Esophagus (tissue), 2 donors: ENCODE data around the gene CADM4. TPM values are rescaled to one million over a fixed set of nuclear protein-coding genes. Genes with fewer than 3 reads are reported as not detected.
A peak's percentile ranks its signal among the peaks of the same experiment; 100 is the strongest.
"Not testable (repeated sequence)": the region's sequence is repeated elsewhere in the genome, so short reads cannot be mapped to it uniquely, and the experiment has no call there.

Experiments used
- H3K27ac ChIP-seq, 2 donors: one replicate each; pipeline ENCODE4 v1.5.1; 2013; ENCODE audit warnings: low read depth in 2 of 2, mild to moderate bottlenecking in 2 of 2, inconsistent platforms in 1 of 2, low read length in 1 of 2, moderate library complexity in 1 of 2
- H3K27me3 ChIP-seq, 2 donors: one replicate each; pipeline ENCODE4 v1.6.1; 2013; ENCODE audit warnings: low read length in 2 of 2, control low read depth in 1 of 2, mild to moderate bottlenecking in 1 of 2; ENCODE audit not compliant: insufficient read depth in 2 of 2, control insufficient read depth in 1 of 2
- H3K36me3 ChIP-seq, 2 donors: one replicate each; pipeline ENCODE4 v1.6.1; 2013; ENCODE audit warnings: low read length in 1 of 2; ENCODE audit not compliant: control insufficient read depth in 2 of 2, insufficient read depth in 2 of 2
- H3K4me1 ChIP-seq, 2 donors: one replicate each; pipeline ENCODE4 v1.6.1; 2013; ENCODE audit warnings: low read length in 1 of 2; ENCODE audit not compliant: control insufficient read depth in 2 of 2, insufficient read depth in 2 of 2
- H3K4me3 ChIP-seq, 2 donors: one replicate each; pipeline ENCODE4 v1.5.1; 2013; ENCODE audit warnings: low read length in 2 of 2, mild to moderate bottlenecking in 2 of 2, low read depth in 1 of 2, moderate library complexity in 1 of 2
- H3K9me3 ChIP-seq, 2 donors: one replicate each; pipeline ENCODE4 v1.6.1; 2013; ENCODE audit warnings: mild to moderate bottlenecking in 2 of 2, low read depth in 1 of 2, low read length in 1 of 2, moderate library complexity in 1 of 2; ENCODE audit not compliant: control insufficient read depth in 2 of 2, insufficient read depth in 1 of 2
- WGBS, 2 donors: extraction: QIAGEN DNeasy Blood & Tissue Kit; methylation state at CpG; one replicate each; pipeline ENCODE4 v1.1.7; 2013; 5-methylcytosine and 5-hydroxymethylcytosine counted together
- polyA plus RNA-seq, 2 donors: library from polyadenylated mRNA; stranded (reverse); fragments of 200-250 nt; gene quantifications; one replicate each; pipeline ENCODE4 v1.2.3, GENCODE V29; 2013
- donor health status: healthy with polysubstance abuse.
- donor health status: Bipolar disorder and iron deficiency.

CADM4 gene
- polyA plus RNA-seq = 10 to 100 TPM in 1 of 2 donors, 1 to 10 TPM in 1; 9.7 to 21.7 TPM

- H3K27ac ChIP-seq = peak within 1 kb of the TSS; percentile 11 to 79
- H3K27me3 ChIP-seq = no peaks in the 10 kb centered on the region
- no peaks in the 10 kb centered on the region for H3K36me3 ChIP-seq
- WGBS, 2 donors = 1 to 2% methylated on average over 44 to 110 of the region's 110 CpGs
- peaks cover 13 to 15% of the 10 kb centered on the region in 2 donors for H3K4me1 ChIP-seq
- H3K4me3 ChIP-seq = peak within 1 kb of the TSS; percentile 76 to 77
- H3K9me3 ChIP-seq = no peaks in the 10 kb centered on the region
Measured at GRCh38 chr19:43639519-43640423, at the start of gene CADM4. CADM4 (minus strand) TSS chr19:43639850; CDS start chr19:43639790, 60 bp downstream.

- Histone ChIP-seq H3K36me3 (no peaks in the 10 kb centered on the region), H3K9me3 (peaks cover 0 to 8% of the 10 kb centered on the region in 2 donors), H3K27ac (no peak overlapping the region), H3K27me3 (no peaks in the 10 kb centered on the region), H3K4me1 (no peaks in the 10 kb centered on the region), H3K4me3 (no peak overlapping the region)
- 81 to 86% methylated on average over 10 of the region's 10 CpGs for WGBS, 2 donors
Measured at GRCh38 chr19:43688059-43688701, 48.5 kb upstream of the CADM4 start.

- 50 to 60% methylated on average over 1 of the region's 1 CpG for WGBS, 2 donors
- no peak overlapping the region for H3K4me3 ChIP-seq
- no peaks in the 10 kb centered on the region for H3K36me3 ChIP-seq
- H3K27me3 ChIP-seq = no peaks in the 10 kb centered on the region
- no peaks in the 10 kb centered on the region for H3K4me1 ChIP-seq
- peaks cover 0 to 8% of the 10 kb centered on the region in 2 donors for H3K9me3 ChIP-seq
- H3K27ac ChIP-seq = no peak overlapping the region
Measured at GRCh38 chr19:43687660-43687997, 48.0 kb upstream of the CADM4 start.

GRCh38 chr19:43684326-43684725 lies 44.7 kb upstream of the CADM4 start:
- WGBS, 2 donors = 85 to 88% methylated on average over 1 of the region's 1 CpG
- Histone ChIP-seq H3K27me3 (no peaks in the 10 kb centered on the region), H3K4me1 (no peaks in the 10 kb centered on the region), H3K4me3 (no peak overlapping the region), H3K9me3 (no peaks in the 10 kb centered on the region), H3K36me3 (no peaks in the 10 kb centered on the region), H3K27ac (no peak overlapping the region)

GRCh38 chr19:43683905-43684304 lies 44.3 kb upstream of the CADM4 start:
- H3K36me3 ChIP-seq = no peaks in the 10 kb centered on the region
- no peak overlapping the region for H3K27ac ChIP-seq

GRCh38 chr19:43682824-43683661 lies 43.4 kb upstream of the CADM4 start:
- no peak overlapping the region for H3K27ac ChIP-seq
- no peak overlapping the region for H3K4me3 ChIP-seq
- no peaks in the 10 kb centered on the region for H3K36me3 ChIP-seq
- H3K27me3 ChIP-seq = no peaks in the 10 kb centered on the region
- no peaks in the 10 kb centered on the region for H3K9me3 ChIP-seq
- WGBS, 2 donors = 60 to 69% methylated on average over 11 of the region's 11 CpGs
- H3K4me1 ChIP-seq = no peaks in the 10 kb centered on the region

More at GRCh38 chr19:43683905-43684304, 44.3 kb upstream of the CADM4 start:
- Histone ChIP-seq H3K27me3 (no peaks in the 10 kb centered on the region), H3K4me3 (no peak overlapping the region), H3K9me3 (no peaks in the 10 kb centered on the region), H3K4me1 (no peaks in the 10 kb centered on the region)
- 67 to 72% methylated on average over 2 of the region's 2 CpGs for WGBS, 2 donors

GRCh38 chr19:43682269-43682668 lies 42.6 kb upstream of the CADM4 start:
- WGBS, 2 donors = 92% methylated on average over 4 to 5 of the region's 5 CpGs
- not testable (repeated sequence) for H3K27me3 ChIP-seq, H3K4me3 ChIP-seq, H3K9me3 ChIP-seq, H3K4me1 ChIP-seq, H3K36me3 ChIP-seq, H3K27ac ChIP-seq

- no peaks in the 10 kb centered on the region for H3K27me3 ChIP-seq
- 81 to 83% methylated on average over 5 of the region's 5 CpGs for WGBS, 2 donors
- H3K36me3 ChIP-seq = no peaks in the 10 kb centered on the region
Measured at GRCh38 chr19:43681821-43682220, 42.2 kb upstream of the CADM4 start.

GRCh38 chr19:43678512-43679261 lies 39.0 kb upstream of the CADM4 start:
- no peak overlapping the region for H3K27ac ChIP-seq
- H3K9me3 ChIP-seq = no peaks in the 10 kb centered on the region
- H3K27me3 ChIP-seq = no peaks in the 10 kb centered on the region
- H3K36me3 ChIP-seq = no peaks in the 10 kb centered on the region
- H3K4me3 ChIP-seq = no peak overlapping the region
- peaks cover 0 to 6% of the 10 kb centered on the region in 2 donors for H3K4me1 ChIP-seq
- WGBS, 2 donors = 85 to 88% methylated on average over 11 of the region's 11 CpGs

More at GRCh38 chr19:43681821-43682220, 42.2 kb upstream of the CADM4 start:
- Histone ChIP-seq H3K27ac (no peak overlapping the region), H3K4me1 (no peaks in the 10 kb centered on the region), H3K4me3 (no peak overlapping the region), H3K9me3 (no peaks in the 10 kb centered on the region)
